ENCODE data around the gene MXD4. TPM values are rescaled to one million over a fixed set of nuclear protein-coding genes. Genes with fewer than 3 reads are reported as not detected.

MXD4 gene
- total and polyA plus RNA-seq, 2 of the 13 experiments (the other 11 are each of a cell fraction or from before 2014, with no cell fraction given): 29.0 to 31.3 TPM

DNA sequence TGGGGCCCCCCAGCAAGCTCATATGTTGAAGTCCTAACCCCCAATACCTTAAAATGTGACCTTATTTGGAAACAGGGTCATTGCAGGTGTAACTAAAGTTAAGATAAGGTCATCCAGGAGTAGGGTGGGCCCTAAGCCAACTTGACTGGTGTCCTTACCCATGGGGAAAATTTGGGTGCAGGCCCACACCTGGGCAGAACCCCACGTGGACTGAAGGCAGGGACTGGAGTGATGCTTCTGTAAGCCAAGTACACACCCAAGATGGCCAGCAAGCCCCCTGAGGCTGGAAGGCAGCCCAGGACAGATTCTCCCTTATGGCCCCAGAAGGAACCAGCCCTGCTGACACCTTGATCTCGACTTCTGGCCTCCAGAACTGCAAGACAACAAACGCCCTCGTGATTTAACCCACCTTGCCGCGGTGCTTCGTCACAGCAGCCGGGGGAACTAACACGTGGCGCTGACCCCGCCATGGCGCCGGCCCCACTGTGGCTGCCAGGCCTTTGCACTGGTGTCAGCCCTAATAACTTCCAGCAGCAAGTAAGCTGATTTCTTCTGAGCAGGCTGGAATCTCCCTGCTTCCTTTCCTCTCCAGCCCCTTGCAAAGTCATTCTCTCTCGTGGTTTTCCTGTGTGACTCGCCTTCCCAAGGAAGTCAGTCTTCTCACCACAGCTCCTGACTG lies 23.2 kb upstream of the MXD4 start (continued):
- TF ChIP-seq, protein P1, sequence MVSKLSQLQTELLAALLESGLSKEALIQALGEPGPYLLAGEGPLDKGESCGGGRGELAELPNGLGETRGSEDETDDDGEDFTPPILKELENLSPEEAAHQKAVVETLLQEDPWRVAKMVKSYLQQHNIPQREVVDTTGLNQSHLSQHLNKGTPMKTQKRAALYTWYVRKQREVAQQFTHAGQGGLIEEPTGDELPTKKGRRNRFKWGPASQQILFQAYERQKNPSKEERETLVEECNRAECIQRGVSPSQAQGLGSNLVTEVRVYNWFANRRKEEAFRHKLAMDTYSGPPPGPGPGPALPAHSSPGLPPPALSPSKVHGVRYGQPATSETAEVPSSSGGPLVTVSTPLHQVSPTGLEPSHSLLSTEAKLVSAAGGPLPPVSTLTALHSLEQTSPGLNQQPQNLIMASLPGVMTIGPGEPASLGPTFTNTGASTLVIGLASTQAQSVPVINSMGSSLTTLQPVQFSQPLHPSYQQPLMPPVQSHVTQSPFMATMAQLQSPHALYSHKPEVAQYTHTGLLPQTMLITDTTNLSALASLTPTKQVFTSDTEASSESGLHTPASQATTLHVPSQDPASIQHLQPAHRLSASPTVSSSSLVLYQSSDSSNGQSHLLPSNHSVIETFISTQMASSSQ (IDR thresholded peaks at IDR 0.05; ENCODE audit: low read depth): no peak
- TF ChIP-seq, protein P1 (CRISPR knock-in tag; IDR thresholded peaks at IDR 0.05; ENCODE audit: borderline replicate concordance): no peak
- TF ChIP-seq TSC22D2 (CRISPR knock-in tag; IDR thresholded peaks at IDR 0.05; ENCODE audit: borderline replicate concordance) (no peak), ZBTB43 (CRISPR knock-in tag; conservative IDR thresholded peaks at IDR 0.05) (no peak), ZNF724P (CRISPR knock-in tag; IDR thresholded peaks at IDR 0.05; ENCODE audit: borderline replicate concordance) (no peak), ZKSCAN8 (CRISPR knock-in tag; IDR thresholded peaks at IDR 0.05; ENCODE audit: borderline replicate concordance) (no peak), SRSF4 (IDR thresholded peaks at IDR 0.05; ENCODE audit: low read depth, low read length, poor library complexity, severe bottlenecking) (no peak), ZNF747 (CRISPR knock-in tag; IDR thresholded peaks at IDR 0.05; ENCODE audit: borderline replicate concordance) (no peak), RAD21 (CRISPR knock-in tag; IDR thresholded peaks at IDR 0.05) (no peak)
- TF ChIP-seq, protein P2, sequence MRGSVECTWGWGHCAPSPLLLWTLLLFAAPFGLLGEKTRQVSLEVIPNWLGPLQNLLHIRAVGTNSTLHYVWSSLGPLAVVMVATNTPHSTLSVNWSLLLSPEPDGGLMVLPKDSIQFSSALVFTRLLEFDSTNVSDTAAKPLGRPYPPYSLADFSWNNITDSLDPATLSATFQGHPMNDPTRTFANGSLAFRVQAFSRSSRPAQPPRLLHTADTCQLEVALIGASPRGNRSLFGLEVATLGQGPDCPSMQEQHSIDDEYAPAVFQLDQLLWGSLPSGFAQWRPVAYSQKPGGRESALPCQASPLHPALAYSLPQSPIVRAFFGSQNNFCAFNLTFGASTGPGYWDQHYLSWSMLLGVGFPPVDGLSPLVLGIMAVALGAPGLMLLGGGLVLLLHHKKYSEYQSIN (CRISPR knock-in tag; IDR thresholded peaks at IDR 0.05; ENCODE audit: borderline replicate concordance): no peak
- TF ChIP-seq, protein P3, sequence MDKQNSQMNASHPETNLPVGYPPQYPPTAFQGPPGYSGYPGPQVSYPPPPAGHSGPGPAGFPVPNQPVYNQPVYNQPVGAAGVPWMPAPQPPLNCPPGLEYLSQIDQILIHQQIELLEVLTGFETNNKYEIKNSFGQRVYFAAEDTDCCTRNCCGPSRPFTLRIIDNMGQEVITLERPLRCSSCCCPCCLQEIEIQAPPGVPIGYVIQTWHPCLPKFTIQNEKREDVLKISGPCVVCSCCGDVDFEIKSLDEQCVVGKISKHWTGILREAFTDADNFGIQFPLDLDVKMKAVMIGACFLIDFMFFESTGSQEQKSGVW (CRISPR knock-in tag; IDR thresholded peaks at IDR 0.05; ENCODE audit: borderline replicate concordance): no peak
- TF ChIP-seq, protein P4, sequence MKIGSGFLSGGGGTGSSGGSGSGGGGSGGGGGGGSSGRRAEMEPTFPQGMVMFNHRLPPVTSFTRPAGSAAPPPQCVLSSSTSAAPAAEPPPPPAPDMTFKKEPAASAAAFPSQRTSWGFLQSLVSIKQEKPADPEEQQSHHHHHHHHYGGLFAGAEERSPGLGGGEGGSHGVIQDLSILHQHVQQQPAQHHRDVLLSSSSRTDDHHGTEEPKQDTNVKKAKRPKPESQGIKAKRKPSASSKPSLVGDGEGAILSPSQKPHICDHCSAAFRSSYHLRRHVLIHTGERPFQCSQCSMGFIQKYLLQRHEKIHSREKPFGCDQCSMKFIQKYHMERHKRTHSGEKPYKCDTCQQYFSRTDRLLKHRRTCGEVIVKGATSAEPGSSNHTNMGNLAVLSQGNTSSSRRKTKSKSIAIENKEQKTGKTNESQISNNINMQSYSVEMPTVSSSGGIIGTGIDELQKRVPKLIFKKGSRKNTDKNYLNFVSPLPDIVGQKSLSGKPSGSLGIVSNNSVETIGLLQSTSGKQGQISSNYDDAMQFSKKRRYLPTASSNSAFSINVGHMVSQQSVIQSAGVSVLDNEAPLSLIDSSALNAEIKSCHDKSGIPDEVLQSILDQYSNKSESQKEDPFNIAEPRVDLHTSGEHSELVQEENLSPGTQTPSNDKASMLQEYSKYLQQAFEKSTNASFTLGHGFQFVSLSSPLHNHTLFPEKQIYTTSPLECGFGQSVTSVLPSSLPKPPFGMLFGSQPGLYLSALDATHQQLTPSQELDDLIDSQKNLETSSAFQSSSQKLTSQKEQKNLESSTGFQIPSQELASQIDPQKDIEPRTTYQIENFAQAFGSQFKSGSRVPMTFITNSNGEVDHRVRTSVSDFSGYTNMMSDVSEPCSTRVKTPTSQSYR (CRISPR knock-in tag; IDR thresholded peaks at IDR 0.05; ENCODE audit: borderline replicate concordance): no peak

Measured in HepG2 (cell line).